Adrenal gland (tissue), 5 donors: ENCODE measurements around the gene PON3.

ENCODE experiments used
- POLR2A ChIP-seq, 2 donors: fragments of 450-650 bp; IDR thresholded peaks; one replicate each; pipeline ENCODE4 v1.6.1; 2017; ENCODE audit warnings: antibody characterized with exemption in 2 of 2, mild to moderate bottlenecking in 2 of 2, moderate library complexity in 1 of 2
- TF ChIP-seq, protein P1 (sequence below), 6 experiments: fragments of 450-650 bp in 4 of 6; fragments of 200-600 bp in 2 of 6; sonication (generic) in 1 of 6; IDR thresholded peaks; 1 replicate in 5 of 6; 2 replicates in 1 of 6; pipeline versions ENCODE4 v1.5.1 to v1.8.0; 2016 to 2021; ENCODE audit warnings: antibody characterized with exemption in 6 of 6, mild to moderate bottlenecking in 2 of 6, moderate library complexity in 1 of 6
- donor health status: DM: no; HTN: no; CAD: no.

DNA sequence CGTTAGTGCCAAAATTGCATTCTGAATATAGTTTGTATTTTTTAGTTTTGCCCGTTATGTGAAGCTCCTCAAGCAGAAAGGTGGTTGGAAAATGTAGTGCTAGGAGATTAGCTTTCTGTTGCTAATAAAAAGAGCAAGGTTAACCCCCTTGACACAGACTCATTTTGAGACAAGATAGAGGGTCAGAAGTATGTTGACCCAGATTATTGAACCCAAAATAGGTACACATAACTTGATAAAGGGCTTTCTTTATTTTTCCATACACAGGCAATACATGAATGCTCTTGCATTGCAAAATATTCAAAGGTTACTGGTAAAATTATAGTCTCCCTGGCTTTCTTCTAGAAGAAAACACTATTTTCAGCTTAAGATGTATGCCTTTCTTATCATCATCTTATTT, 48.6 kb upstream of the PON3 start:
- TF ChIP-seq, protein P1, sequence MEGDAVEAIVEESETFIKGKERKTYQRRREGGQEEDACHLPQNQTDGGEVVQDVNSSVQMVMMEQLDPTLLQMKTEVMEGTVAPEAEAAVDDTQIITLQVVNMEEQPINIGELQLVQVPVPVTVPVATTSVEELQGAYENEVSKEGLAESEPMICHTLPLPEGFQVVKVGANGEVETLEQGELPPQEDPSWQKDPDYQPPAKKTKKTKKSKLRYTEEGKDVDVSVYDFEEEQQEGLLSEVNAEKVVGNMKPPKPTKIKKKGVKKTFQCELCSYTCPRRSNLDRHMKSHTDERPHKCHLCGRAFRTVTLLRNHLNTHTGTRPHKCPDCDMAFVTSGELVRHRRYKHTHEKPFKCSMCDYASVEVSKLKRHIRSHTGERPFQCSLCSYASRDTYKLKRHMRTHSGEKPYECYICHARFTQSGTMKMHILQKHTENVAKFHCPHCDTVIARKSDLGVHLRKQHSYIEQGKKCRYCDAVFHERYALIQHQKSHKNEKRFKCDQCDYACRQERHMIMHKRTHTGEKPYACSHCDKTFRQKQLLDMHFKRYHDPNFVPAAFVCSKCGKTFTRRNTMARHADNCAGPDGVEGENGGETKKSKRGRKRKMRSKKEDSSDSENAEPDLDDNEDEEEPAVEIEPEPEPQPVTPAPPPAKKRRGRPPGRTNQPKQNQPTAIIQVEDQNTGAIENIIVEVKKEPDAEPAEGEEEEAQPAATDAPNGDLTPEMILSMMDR (IDR thresholded peaks at IDR 0.05), result no peak
- no peak for TF ChIP-seq POLR2A (IDR thresholded peaks at IDR 0.05)
